A549 treated with GW870086 at 1 μM for 4 hours (cell line): ENCODE results near the gene MAGEE2. TPM values are rescaled to one million over a fixed set of nuclear protein-coding genes. Genes with fewer than 3 reads are reported as not detected.

Experiments used
- total RNA-seq: library from RNA; stranded (reverse); fragments of 200-300 nt; extraction: Qiagen RNA extraction; gene quantifications from 5 replicates; pipeline ENCODE4 v1.2.3, GENCODE V29; 2022; ENCODE audit warnings: low read depth

MAGEE2 gene
- total RNA-seq: not detected in 5 replicates

DNA sequence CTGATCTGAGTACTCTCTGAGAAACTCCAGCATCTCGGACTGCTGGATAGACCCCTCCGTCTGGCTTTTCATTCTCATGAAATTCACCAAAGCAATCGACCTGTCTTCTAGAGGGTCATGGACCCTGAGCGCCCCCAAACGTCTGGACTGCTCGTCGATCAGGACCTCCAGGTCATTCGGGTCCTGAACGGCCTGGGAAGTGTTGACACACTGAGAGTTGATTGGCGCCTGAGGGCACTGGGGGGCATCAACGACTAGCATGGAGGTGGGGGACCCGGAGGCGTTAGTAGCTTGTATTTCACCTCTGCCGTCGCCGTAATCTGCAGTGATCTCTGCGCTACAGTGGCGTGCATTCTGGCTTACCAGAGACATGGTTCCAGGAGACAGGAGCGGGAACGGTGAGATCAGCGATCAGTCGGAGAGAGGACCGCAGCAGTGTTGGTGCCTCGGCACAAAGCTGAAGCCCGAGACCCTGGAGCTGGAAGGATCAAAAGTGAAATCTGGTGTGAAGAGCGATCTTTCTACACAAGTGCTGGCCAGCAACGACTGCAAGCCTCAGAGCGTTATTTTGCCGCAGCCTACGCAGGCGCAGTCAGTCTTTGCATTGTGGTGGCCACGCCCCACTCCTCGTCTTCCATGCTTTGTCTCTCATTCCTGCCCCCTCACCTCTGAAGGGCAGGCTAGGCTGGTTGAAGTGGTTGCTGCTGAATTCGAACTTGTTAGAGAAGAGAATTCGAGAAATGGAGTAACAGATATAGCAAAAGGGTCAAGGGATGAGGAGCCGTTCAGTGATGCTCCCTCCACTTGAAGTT is at the start of gene MAGEE2:
MAGEE2 (minus strand) TSS at position 575 of the 812 bp plus-strand sequence; CDS start at position 372, 203 bp downstream.

